Liver (tissue), 9 donors: Measurements from ENCODE around the gene FBN1. TPM values are rescaled to one million over a fixed set of nuclear protein-coding genes. Genes with fewer than 3 reads are reported as not detected.

ENCODE experiments used
- DNase-seq: peaks from one replicate; pipeline ENCODE4 v3.0.0-alpha.2; 2017; ENCODE audit warnings: low spot score
- H3K27ac ChIP-seq, 2 donors: one replicate each; pipeline ENCODE4 v1.7.0; 2013; ENCODE audit warnings: inconsistent platforms in 2 of 2, low read length in 2 of 2, control low read depth in 1 of 2, low read depth in 1 of 2, mild to moderate bottlenecking in 1 of 2
- H3K27me3 ChIP-seq, 4 donors: one replicate each; pipeline versions ENCODE4 v1.6.1 to v1.7.0; 2013; ENCODE audit warnings: low read length in 3 of 4, inconsistent platforms in 1 of 4, mild to moderate bottlenecking in 1 of 4, moderate library complexity in 1 of 4; ENCODE audit not compliant: control insufficient read depth in 4 of 4, insufficient read depth in 4 of 4
- H3K36me3 ChIP-seq, 4 donors: one replicate each; pipeline versions ENCODE4 v1.6.1 to v1.7.0; 2013; ENCODE audit warnings: low read length in 3 of 4, mild to moderate bottlenecking in 3 of 4, low read depth in 1 of 4, moderate library complexity in 1 of 4; ENCODE audit not compliant: control insufficient read depth in 4 of 4, insufficient read depth in 3 of 4
- H3K4me1 ChIP-seq, 4 donors: one replicate each; pipeline versions ENCODE4 v1.6.1 to v1.7.0; 2013; ENCODE audit warnings: low read length in 3 of 4, mild to moderate bottlenecking in 3 of 4, moderate library complexity in 1 of 4; ENCODE audit not compliant: control insufficient read depth in 4 of 4, insufficient read depth in 4 of 4
- H3K4me3 ChIP-seq, 3 donors: one replicate each; pipeline versions ENCODE4 v1.6.1 to v1.7.0; 2013; ENCODE audit warnings: low read length in 3 of 3, control low read depth in 1 of 3, low read depth in 1 of 3, mild to moderate bottlenecking in 1 of 3
- H3K9ac ChIP-seq, 2 donors: one replicate each; pipeline ENCODE4 v1.7.0; 2013; ENCODE audit warnings: low read length in 2 of 2, mild to moderate bottlenecking in 2 of 2, moderate library complexity in 2 of 2, control low read depth in 1 of 2, low read depth in 1 of 2
- H3K9me3 ChIP-seq, 4 donors: one replicate each; pipeline versions ENCODE4 v1.6.1 to v1.7.0; 2013; ENCODE audit warnings: low read length in 3 of 4; ENCODE audit not compliant: control insufficient read depth in 4 of 4
- CTCF ChIP-seq: fragments of 150-350 bp; IDR thresholded peaks from 2 replicates; pipeline ENCODE4 v1.5.1; 2017; ENCODE audit warnings: improper control_type of control experiment, low read depth, low read length; ENCODE audit not compliant: missing input control
- EGR1 ChIP-seq, 2 donors: IDR thresholded peaks; 2 replicates each; pipeline ENCODE4 v1.6.1; 2016 to 2018; ENCODE audit warnings: antibody characterized with exemption in 2 of 2, low read depth in 2 of 2
- FOXA1 ChIP-seq: IDR thresholded peaks from 2 replicates; pipeline ENCODE4 v1.6.1; 2016; ENCODE audit warnings: antibody characterized with exemption
- GABPA ChIP-seq, 2 donors: IDR thresholded peaks in 1 of 2; conservative IDR thresholded peaks in 1 of 2; 2 replicates each; pipeline ENCODE4 v1.6.1; 2016; ENCODE audit warnings: antibody characterized with exemption in 2 of 2, mild to moderate bottlenecking in 1 of 2, moderate library complexity in 1 of 2
- HNF4A ChIP-seq, 2 donors: conservative IDR thresholded peaks; 2 replicates each; pipeline ENCODE4 v1.6.1; 2016; ENCODE audit warnings: antibody characterized with exemption in 2 of 2, mild to moderate bottlenecking in 2 of 2
- HNF4G ChIP-seq: IDR thresholded peaks from 2 replicates; pipeline ENCODE4 v1.6.1; 2016; ENCODE audit warnings: antibody characterized with exemption
- JUND ChIP-seq, 2 donors: IDR thresholded peaks; 2 replicates each; pipeline ENCODE4 v1.6.1; 2016; ENCODE audit warnings: antibody characterized with exemption in 2 of 2
- NR2F2 ChIP-seq: IDR thresholded peaks from 2 replicates; pipeline ENCODE4 v1.6.1; 2016; ENCODE audit warnings: antibody characterized with exemption
- RAD21 ChIP-seq, 2 donors: IDR thresholded peaks; 2 replicates each; pipeline ENCODE4 v1.6.1; 2016; ENCODE audit warnings: antibody characterized with exemption in 2 of 2, mild to moderate bottlenecking in 2 of 2
- RXRA ChIP-seq, 2 donors: IDR thresholded peaks; 2 replicates each; pipeline ENCODE4 v1.6.1; 2017 to 2018; ENCODE audit warnings: antibody characterized with exemption in 2 of 2, mild to moderate bottlenecking in 1 of 2
- TAF1 ChIP-seq: conservative IDR thresholded peaks from 2 replicates; pipeline ENCODE4 v1.6.1; 2016; ENCODE audit warnings: antibody characterized with exemption, mild to moderate bottlenecking
- YY1 ChIP-seq: IDR thresholded peaks from 2 replicates; pipeline ENCODE4 v1.6.1; 2016; ENCODE audit warnings: antibody characterized with exemption, mild to moderate bottlenecking
- WGBS: extraction: QIAGEN DNeasy Blood & Tissue Kit; methylation state at CpG from one replicate; pipeline ENCODE4 v1.1.7; 2013; 5-methylcytosine and 5-hydroxymethylcytosine counted together
- polyA plus RNA-seq, 2 donors: library from polyadenylated mRNA; stranded (reverse) in 1 of 2; unstranded in 1 of 2; fragments of 200-250 nt in 1 of 2; fragments of >200 nt in 1 of 2; fragmentation: Nextera tagmentation in 1 of 2; extraction: Ambion mirVana in 1 of 2; gene quantifications; one replicate each; pipeline versions ENCODE4 v1.2.1 to v1.2.3, GENCODE V29; 2013 to 2015
- total RNA-seq, 2 donors: library from RNA; depleted of rRNA; stranded (reverse); fragments of >200 nt; gene quantifications; one replicate each; pipeline ENCODE4 v1.2.3, GENCODE V29; 2014
- TF ChIP-seq, protein P1 (sequence below): IDR thresholded peaks from 2 replicates; pipeline ENCODE4 v1.6.1; 2016; ENCODE audit warnings: antibody characterized with exemption, mild to moderate bottlenecking
- TF ChIP-seq, protein P2 (sequence below): IDR thresholded peaks from 2 replicates; pipeline ENCODE4 v1.6.1; 2016; ENCODE audit warnings: antibody characterized with exemption
- TF ChIP-seq, protein P3 (sequence below): IDR thresholded peaks from 2 replicates; pipeline ENCODE4 v1.6.1; 2016; ENCODE audit warnings: antibody characterized with exemption
- TF ChIP-seq, protein P4 (sequence below): IDR thresholded peaks from 2 replicates; pipeline ENCODE4 v1.6.1; 2016; ENCODE audit warnings: antibody characterized with exemption
- donor health status: healthy.
- donor health status: healthy.
- donor health status: healthy.
- donor health status: healthy.
- donor health status: healthy.

Gene FBN1
- total and polyA plus RNA-seq, 4 donors: 1.3 to 20.1 (median 12.4) TPM

GRCh38 chr15:48516121-48516520 lies 129.4 kb downstream of the FBN1 start:
- H3K36me3 ChIP-seq: no peaks in the 10 kb centered on the region
- 95% methylated on average over 3 of the region's 3 CpGs for WGBS
- no peak overlapping the region for H3K4me3 ChIP-seq

More at GRCh38 chr15:48516121-48516520, 129.4 kb downstream of the FBN1 start:
- H3K4me1 ChIP-seq: no peaks in the 10 kb centered on the region
- H3K9me3 ChIP-seq: no peaks in the 10 kb centered on the region
- H3K9ac ChIP-seq: no peak overlapping the region
- H3K27me3 ChIP-seq: no peaks in the 10 kb centered on the region
- TF ChIP-seq YY1: no peak
- no peak for TF ChIP-seq FOXA1
- TF ChIP-seq EGR1 (IDR thresholded peaks at IDR 0.05; ENCODE audit: low read depth in 2 of 2): no peak
- no peak for TF ChIP-seq RXRA (IDR thresholded peaks at IDR 0.05)
- TF ChIP-seq CTCF: no peak
- no peak for TF ChIP-seq GABPA (IDR thresholded peaks at IDR 0.05 in 1 of 2, conservative IDR thresholded peaks at IDR 0.05 in 1 of 2)
- no peak for TF ChIP-seq JUND (IDR thresholded peaks at IDR 0.05)
- TF ChIP-seq, protein P1, sequence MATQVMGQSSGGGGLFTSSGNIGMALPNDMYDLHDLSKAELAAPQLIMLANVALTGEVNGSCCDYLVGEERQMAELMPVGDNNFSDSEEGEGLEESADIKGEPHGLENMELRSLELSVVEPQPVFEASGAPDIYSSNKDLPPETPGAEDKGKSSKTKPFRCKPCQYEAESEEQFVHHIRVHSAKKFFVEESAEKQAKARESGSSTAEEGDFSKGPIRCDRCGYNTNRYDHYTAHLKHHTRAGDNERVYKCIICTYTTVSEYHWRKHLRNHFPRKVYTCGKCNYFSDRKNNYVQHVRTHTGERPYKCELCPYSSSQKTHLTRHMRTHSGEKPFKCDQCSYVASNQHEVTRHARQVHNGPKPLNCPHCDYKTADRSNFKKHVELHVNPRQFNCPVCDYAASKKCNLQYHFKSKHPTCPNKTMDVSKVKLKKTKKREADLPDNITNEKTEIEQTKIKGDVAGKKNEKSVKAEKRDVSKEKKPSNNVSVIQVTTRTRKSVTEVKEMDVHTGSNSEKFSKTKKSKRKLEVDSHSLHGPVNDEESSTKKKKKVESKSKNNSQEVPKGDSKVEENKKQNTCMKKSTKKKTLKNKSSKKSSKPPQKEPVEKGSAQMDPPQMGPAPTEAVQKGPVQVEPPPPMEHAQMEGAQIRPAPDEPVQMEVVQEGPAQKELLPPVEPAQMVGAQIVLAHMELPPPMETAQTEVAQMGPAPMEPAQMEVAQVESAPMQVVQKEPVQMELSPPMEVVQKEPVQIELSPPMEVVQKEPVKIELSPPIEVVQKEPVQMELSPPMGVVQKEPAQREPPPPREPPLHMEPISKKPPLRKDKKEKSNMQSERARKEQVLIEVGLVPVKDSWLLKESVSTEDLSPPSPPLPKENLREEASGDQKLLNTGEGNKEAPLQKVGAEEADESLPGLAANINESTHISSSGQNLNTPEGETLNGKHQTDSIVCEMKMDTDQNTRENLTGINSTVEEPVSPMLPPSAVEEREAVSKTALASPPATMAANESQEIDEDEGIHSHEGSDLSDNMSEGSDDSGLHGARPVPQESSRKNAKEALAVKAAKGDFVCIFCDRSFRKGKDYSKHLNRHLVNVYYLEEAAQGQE: no peak
- TF ChIP-seq RAD21 (IDR thresholded peaks at IDR 0.05): no peak
- no peak for TF ChIP-seq TAF1
- TF ChIP-seq, protein P2, sequence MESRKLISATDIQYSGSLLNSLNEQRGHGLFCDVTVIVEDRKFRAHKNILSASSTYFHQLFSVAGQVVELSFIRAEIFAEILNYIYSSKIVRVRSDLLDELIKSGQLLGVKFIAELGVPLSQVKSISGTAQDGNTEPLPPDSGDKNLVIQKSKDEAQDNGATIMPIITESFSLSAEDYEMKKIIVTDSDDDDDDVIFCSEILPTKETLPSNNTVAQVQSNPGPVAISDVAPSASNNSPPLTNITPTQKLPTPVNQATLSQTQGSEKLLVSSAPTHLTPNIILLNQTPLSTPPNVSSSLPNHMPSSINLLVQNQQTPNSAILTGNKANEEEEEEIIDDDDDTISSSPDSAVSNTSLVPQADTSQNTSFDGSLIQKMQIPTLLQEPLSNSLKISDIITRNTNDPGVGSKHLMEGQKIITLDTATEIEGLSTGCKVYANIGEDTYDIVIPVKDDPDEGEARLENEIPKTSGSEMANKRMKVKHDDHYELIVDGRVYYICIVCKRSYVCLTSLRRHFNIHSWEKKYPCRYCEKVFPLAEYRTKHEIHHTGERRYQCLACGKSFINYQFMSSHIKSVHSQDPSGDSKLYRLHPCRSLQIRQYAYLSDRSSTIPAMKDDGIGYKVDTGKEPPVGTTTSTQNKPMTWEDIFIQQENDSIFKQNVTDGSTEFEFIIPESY: no peak
- no peak for TF ChIP-seq NR2F2
- TF ChIP-seq HNF4A (conservative IDR thresholded peaks at IDR 0.05): no peak
- TF ChIP-seq, protein P3, sequence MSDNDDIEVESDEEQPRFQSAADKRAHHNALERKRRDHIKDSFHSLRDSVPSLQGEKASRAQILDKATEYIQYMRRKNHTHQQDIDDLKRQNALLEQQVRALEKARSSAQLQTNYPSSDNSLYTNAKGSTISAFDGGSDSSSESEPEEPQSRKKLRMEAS: no peak
- no peak for TF ChIP-seq HNF4G
- TF ChIP-seq, protein P4, sequence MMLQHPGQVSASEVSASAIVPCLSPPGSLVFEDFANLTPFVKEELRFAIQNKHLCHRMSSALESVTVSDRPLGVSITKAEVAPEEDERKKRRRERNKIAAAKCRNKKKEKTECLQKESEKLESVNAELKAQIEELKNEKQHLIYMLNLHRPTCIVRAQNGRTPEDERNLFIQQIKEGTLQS: no peak
- DNase-seq: no peak
- H3K27ac ChIP-seq: no peak overlapping the region
